Activated naive CD8-positive, alpha-beta T cell treated with anti-CD3 and anti-CD28 coated beads for 36 hours (primary cell): ENCODE measurements around the gene TTYH2. TPM values are rescaled to one million over a fixed set of nuclear protein-coding genes. Genes with fewer than 3 reads are reported as not detected.
"Not testable (repeated sequence)": the region's sequence is repeated elsewhere in the genome, so short reads cannot be mapped to it uniquely, and the experiment has no call there.

Source experiments
- DNase-seq: peaks from one replicate; pipeline ENCODE4 v3.0.0; 2021
- H3K27ac Mint-ChIP-seq: one replicate; pipeline ENCODE4 v1.8.0; 2022; ENCODE audit warnings: mild to moderate bottlenecking, moderate library complexity, mixed read lengths
- H3K27me3 Mint-ChIP-seq: one replicate; pipeline ENCODE4 v1.8.0; 2022; ENCODE audit warnings: mild to moderate bottlenecking, mixed read lengths
- H3K36me3 Mint-ChIP-seq: one replicate; pipeline ENCODE4 v1.8.0; 2021; ENCODE audit warnings: mild to moderate bottlenecking, mixed read lengths
- H3K4me1 Mint-ChIP-seq: one replicate; pipeline ENCODE4 v1.8.0; 2021; ENCODE audit warnings: mixed read lengths
- H3K4me3 Mint-ChIP-seq: one replicate; pipeline ENCODE4 v1.8.0; 2022; ENCODE audit warnings: mild to moderate bottlenecking, moderate library complexity, mixed read lengths
- H3K9me3 Mint-ChIP-seq: one replicate; pipeline ENCODE4 v1.8.0; 2022; ENCODE audit warnings: mixed read lengths
- total RNA-seq, 2 experiments: library from RNA; stranded (reverse); gene quantifications; one replicate each; pipeline ENCODE4 v1.2.3, GENCODE V29; 2021

The TTYH2 gene
- total RNA-seq, 2 experiments from 2014 or later = 5.6 to 6.5 TPM

DNA sequence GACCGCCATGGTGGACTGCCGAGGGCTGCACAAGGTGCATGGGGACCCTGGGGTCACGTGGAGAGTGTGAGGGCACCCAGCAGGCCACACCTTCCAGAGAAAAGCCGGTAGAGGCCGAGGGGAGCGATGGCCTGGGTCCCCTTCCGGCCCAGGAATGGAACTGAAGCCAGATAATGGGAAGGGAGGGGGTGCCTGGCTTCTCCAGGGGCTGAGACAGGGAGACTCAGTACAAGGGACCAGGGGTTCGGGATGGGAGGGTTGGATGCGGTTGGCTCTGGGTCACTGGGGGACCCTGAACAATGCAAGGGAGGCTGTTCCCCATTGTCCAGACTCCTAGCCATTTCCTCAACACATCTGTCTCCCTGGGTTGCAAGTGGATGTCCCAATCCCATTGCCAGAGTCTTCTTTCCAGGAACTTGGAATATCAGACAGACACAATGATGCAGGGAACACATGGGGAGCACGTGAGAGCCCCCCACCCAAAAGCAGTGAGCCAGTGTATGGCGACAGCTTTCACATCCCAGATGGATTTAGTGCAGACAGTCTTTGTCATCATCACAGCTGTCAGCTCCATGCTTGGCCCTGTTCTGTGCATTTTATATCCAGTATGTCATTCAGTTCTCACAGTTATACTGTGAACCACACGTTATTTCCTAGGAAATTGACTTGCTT is 37.1 kb downstream of the TTYH2 start:
- Mint-ChIP-seq H3K27me3 (no peaks in the 10 kb centered on the region), H3K9me3 (no peaks in the 10 kb centered on the region), H3K4me1 (no peaks in the 10 kb centered on the region), H3K27ac (no peak overlapping the region), H3K36me3 (no peaks in the 10 kb centered on the region), H3K4me3 (no peak overlapping the region)
- no peak for DNase-seq

DNA sequence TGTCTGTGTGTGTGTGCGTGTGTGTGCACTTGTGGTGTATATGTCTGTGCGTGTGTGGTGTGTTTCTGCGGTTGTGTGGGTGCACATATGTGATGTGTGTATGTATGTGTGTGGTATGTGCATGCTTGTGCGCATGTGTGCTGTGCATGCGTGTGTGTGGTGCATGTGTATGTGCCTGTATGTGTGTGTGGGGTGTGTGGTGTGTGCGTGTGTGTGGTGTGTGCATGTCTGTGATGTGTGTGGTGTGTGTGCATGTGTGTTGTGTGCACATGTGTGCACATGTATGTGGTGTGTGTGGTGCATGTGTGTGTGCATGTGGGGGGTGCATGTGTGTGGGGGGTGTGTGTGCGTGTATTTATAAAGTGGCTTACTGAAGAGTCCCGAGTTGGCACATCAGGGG is 37.7 kb downstream of the TTYH2 start:
- no peaks in the 10 kb centered on the region for H3K27me3 Mint-ChIP-seq
- no peaks in the 10 kb centered on the region for H3K36me3 Mint-ChIP-seq
- DNase-seq = no peak
- no peaks in the 10 kb centered on the region for H3K4me1 Mint-ChIP-seq
- H3K27ac Mint-ChIP-seq = no peak overlapping the region
- no peak overlapping the region for H3K4me3 Mint-ChIP-seq
- no peaks in the 10 kb centered on the region for H3K9me3 Mint-ChIP-seq

DNA sequence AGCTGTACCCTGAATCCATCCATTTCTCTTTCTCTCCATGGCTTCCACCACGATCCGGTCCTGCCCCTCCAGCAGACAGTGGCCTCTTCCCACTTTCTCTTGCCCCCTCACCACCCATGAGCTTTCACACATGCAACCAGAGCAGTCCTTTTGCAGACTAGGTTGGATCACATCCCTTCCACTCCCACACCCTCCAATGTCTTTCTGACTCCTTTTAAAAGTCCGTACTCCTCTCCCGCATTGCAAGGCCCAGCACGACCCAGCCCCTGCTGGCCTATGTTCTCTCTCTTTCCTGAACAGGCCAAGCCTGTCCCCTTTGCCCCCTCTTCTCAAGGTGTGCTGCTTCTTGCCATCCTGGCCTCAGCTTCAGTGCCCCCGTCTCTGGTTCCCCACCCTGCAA is 38.2 kb downstream of the TTYH2 start:
- no peaks in the 10 kb centered on the region for H3K27me3 Mint-ChIP-seq
- H3K4me1 Mint-ChIP-seq = no peaks in the 10 kb centered on the region
- H3K27ac Mint-ChIP-seq = peak overlapping the region; percentile 26
- DNase-seq = no peak
- no peaks in the 10 kb centered on the region for H3K36me3 Mint-ChIP-seq
- H3K9me3 Mint-ChIP-seq = no peaks in the 10 kb centered on the region
- H3K4me3 Mint-ChIP-seq = no peak overlapping the region

- Mint-ChIP-seq H3K4me3 (no peak overlapping the region), H3K9me3 (no peaks in the 10 kb centered on the region), H3K4me1 (no peaks in the 10 kb centered on the region), H3K27me3 (no peaks in the 10 kb centered on the region), H3K27ac (no peak overlapping the region), H3K36me3 (no peaks in the 10 kb centered on the region)
- no peak for DNase-seq
These were observed 38.8 kb downstream of the TTYH2 start for GRCh38 chr17:74252211-74252610.

DNA sequence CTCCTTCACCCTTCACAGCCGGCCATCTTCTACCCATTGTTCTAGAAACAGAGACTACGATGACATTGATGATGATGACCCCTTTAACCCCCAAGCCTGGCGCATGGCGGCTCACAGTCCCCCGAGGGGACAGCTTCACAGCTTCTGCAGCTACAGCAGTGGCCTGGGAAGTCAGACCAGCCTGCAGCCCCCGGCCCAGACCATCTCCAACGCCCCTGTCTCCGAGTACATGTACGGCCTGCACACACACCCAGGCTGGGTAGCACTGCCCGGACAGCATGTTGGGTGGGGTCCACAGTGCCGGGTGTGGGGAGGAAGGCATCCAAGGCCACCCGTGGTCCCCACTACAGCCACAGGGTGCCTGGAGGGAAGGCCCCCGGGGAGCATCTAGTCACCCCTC is 39.7 kb downstream of the TTYH2 start:
- no peaks in the 10 kb centered on the region for H3K36me3 Mint-ChIP-seq
- H3K27ac Mint-ChIP-seq = no peak overlapping the region
- H3K4me1 Mint-ChIP-seq = no peaks in the 10 kb centered on the region
- no peaks in the 10 kb centered on the region for H3K27me3 Mint-ChIP-seq
- no peaks in the 10 kb centered on the region for H3K9me3 Mint-ChIP-seq
- no peak overlapping the region for H3K4me3 Mint-ChIP-seq
- no peak for DNase-seq

DNA sequence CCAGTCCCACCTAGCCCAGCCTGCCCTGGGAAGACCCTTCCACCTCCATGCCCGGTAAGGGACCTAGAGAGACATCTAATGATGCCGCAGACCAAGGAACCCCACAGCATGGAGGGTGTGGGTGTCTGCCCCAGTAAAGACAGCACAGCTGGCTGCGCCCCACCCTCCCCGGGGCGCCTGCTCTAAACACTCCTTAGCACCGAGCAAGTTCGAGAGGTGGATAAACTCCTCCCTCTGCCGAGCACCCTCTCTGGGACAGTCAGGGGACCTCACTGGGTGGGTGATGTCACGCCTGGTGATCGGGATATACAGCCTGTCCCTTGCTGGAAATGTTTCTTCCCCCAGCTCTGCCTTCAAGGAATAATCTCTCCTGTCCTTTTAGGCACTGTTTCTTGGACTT is 43.9 kb downstream of the TTYH2 start:
- H3K4me3 Mint-ChIP-seq = no peak overlapping the region
- no peaks in the 10 kb centered on the region for H3K27me3 Mint-ChIP-seq
- H3K27ac Mint-ChIP-seq = no peak overlapping the region
- H3K4me1 Mint-ChIP-seq = no peaks in the 10 kb centered on the region
- no peaks in the 10 kb centered on the region for H3K36me3 Mint-ChIP-seq
- no peak for DNase-seq
- H3K9me3 Mint-ChIP-seq = no peaks in the 10 kb centered on the region

- Mint-ChIP-seq H3K27me3 (no peaks in the 10 kb centered on the region), H3K9me3 (no peaks in the 10 kb centered on the region), H3K27ac (no peak overlapping the region), H3K36me3 (no peaks in the 10 kb centered on the region), H3K4me3 (no peak overlapping the region), H3K4me1 (no peaks in the 10 kb centered on the region)
- no peak for DNase-seq
These were observed 46.5 kb downstream of the TTYH2 start for GRCh38 chr17:74259667-74260524.

GRCh38 chr17:74260525-74260850 is 47.1 kb downstream of the TTYH2 start:
- no peaks in the 10 kb centered on the region for H3K36me3 Mint-ChIP-seq
- H3K27ac Mint-ChIP-seq = no peak overlapping the region
- H3K4me1 Mint-ChIP-seq = no peaks in the 10 kb centered on the region
- no peak for DNase-seq
- H3K4me3 Mint-ChIP-seq = no peak overlapping the region
- H3K9me3 Mint-ChIP-seq = no peaks in the 10 kb centered on the region
- no peaks in the 10 kb centered on the region for H3K27me3 Mint-ChIP-seq

GRCh38 chr17:74262601-74263000 is 49.2 kb downstream of the TTYH2 start:
- Mint-ChIP-seq H3K4me3 (no peak overlapping the region), H3K4me1 (no peaks in the 10 kb centered on the region), H3K36me3 (peaks cover 2% of the 10 kb centered on the region), H3K9me3 (no peaks in the 10 kb centered on the region), H3K27me3 (peaks cover 5% of the 10 kb centered on the region), H3K27ac (no peak overlapping the region)
- no peak for DNase-seq

GRCh38 chr17:74267054-74267453 is 53.7 kb downstream of the TTYH2 start:
- H3K9me3 Mint-ChIP-seq, DNase-seq, H3K27ac Mint-ChIP-seq, H3K4me3 Mint-ChIP-seq, H3K4me1 Mint-ChIP-seq, H3K36me3 Mint-ChIP-seq: not testable (repeated sequence)
- H3K27me3 Mint-ChIP-seq = peaks cover 18% of the 10 kb centered on the region

DNA sequence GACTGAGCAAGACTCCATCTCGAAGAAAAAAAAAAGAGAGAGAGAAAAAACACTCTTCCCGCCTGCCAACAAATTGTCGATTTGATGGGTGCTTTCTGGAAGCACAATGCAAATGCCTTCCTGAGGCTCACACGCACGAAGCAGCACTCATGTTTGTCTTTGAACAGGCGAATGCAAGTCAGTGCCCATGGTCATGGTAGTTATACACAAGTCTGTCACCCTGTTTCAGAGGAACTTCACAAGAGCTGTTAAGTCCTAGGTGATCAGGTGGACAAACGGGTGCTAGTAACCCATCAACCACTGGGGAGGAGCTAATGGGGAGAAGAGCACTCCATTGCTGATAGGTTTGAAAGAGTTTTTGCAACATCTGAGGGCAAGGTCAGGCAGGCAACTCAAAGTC is 54.2 kb downstream of the TTYH2 start:
- H3K27ac Mint-ChIP-seq = no peak overlapping the region

GRCh38 chr17:74267987-74268499 is 54.7 kb downstream of the TTYH2 start:
- Mint-ChIP-seq H3K9me3 (no peaks in the 10 kb centered on the region), H3K4me3 (no peak overlapping the region), H3K27ac (no peak overlapping the region), H3K36me3 (peaks cover 2% of the 10 kb centered on the region), H3K27me3 (peaks cover 21% of the 10 kb centered on the region), H3K4me1 (peaks cover 3% of the 10 kb centered on the region)
- DNase-seq = no peak

More for the DNA sequence above, 54.2 kb downstream of the TTYH2 start:
- no peak overlapping the region for H3K4me3 Mint-ChIP-seq
- H3K9me3 Mint-ChIP-seq = no peaks in the 10 kb centered on the region
- H3K4me1 Mint-ChIP-seq = peaks cover 3% of the 10 kb centered on the region
- peaks cover 18% of the 10 kb centered on the region for H3K27me3 Mint-ChIP-seq
- DNase-seq = no peak
- H3K36me3 Mint-ChIP-seq = peaks cover 2% of the 10 kb centered on the region

DNA sequence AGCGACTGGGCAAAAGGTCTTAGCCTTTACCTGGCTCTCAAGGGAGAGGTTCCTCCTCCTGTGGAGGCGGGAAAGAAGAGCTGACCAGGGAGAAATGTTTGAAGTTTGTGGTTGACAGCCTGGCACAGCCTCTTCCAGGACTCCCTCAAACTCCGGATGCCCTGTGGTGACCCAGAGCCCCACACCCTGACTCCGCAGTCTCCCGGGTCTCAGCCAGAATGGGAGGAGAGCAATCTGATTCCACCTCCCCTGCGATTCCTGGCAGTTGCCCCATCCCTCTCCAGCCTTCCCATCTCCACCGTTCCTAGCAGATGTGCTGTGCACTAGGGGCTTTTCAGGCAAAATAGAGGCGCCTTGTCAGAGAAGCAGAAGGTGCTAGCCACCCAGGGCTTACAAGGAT is 55.2 kb downstream of the TTYH2 start:
- Mint-ChIP-seq H3K4me1 (peaks cover 3% of the 10 kb centered on the region), H3K9me3 (no peaks in the 10 kb centered on the region), H3K4me3 (no peak overlapping the region), H3K27ac (no peak overlapping the region), H3K36me3 (peaks cover 2% of the 10 kb centered on the region), H3K27me3 (peaks cover 26% of the 10 kb centered on the region)
- DNase-seq = no peak

DNA sequence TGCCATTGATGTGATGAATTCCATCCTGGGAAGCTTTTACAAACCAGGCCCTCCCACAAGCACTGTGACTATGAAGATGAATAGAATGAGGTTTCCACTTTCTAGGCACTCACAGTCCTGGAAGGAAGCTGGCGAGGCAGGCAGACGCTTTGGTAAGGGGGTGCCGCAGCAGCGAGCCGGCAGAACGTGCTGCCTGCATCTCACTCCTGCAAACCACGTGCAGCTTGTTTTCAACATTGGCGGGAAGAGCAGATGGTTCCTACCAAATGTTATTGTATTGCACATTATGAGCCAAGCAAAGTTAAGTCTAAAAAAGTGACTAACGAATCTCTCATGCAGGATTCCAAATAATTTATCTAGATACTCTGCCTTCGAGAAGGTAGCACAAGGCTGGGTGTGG is 57.0 kb downstream of the TTYH2 start:
- Mint-ChIP-seq H3K9me3 (no peaks in the 10 kb centered on the region), H3K4me3 (no peak overlapping the region), H3K27ac (no peak overlapping the region), H3K4me1 (peaks cover 18% of the 10 kb centered on the region), H3K36me3 (peaks cover 2% of the 10 kb centered on the region), H3K27me3 (peaks cover 40% of the 10 kb centered on the region)
- DNase-seq = no peak

DNA sequence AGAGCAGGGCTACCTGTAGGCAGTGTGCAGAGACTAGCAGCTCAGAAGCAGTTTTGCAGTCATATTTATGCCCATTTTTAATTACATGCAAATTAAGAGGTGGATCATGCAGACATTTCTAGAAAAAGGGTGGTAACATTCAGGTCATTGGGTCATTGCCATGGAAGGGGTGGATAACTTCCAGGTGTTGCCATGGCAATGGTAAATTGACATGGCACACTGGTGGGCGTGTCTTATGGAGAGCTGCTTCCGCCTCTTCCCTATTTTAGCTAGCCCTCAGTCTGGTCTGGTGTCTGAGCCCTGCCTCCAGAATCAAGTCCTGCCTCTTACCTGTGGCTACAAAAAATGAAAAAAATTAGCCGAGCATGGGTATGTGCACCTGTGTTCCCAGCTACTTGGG is 57.9 kb downstream of the TTYH2 start:
- no peak for DNase-seq
- Mint-ChIP-seq H3K4me1 (peaks cover 18% of the 10 kb centered on the region), H3K36me3 (peaks cover 2% of the 10 kb centered on the region), H3K27me3 (peaks cover 40% of the 10 kb centered on the region), H3K4me3 (no peak overlapping the region), H3K27ac (no peak overlapping the region), H3K9me3 (no peaks in the 10 kb centered on the region)
